Stimulated activated CD4-positive, alpha-beta T cell treated with anti-CD3 and anti-CD28 coated beads, Interleukin-12 subunit alpha, Interleukin-12 subunit beta, amount 100 ng/mL, for 24 hours (primary cell): ENCODE measurements around the gene ZNF804B.

Experiments
- DNase-seq, 2 experiments: peaks; one replicate each; pipeline ENCODE4 v3.0.0-alpha.2; 2020; ENCODE audit warnings: low read depth in 2 of 2

ZNF804B gene

DNA sequence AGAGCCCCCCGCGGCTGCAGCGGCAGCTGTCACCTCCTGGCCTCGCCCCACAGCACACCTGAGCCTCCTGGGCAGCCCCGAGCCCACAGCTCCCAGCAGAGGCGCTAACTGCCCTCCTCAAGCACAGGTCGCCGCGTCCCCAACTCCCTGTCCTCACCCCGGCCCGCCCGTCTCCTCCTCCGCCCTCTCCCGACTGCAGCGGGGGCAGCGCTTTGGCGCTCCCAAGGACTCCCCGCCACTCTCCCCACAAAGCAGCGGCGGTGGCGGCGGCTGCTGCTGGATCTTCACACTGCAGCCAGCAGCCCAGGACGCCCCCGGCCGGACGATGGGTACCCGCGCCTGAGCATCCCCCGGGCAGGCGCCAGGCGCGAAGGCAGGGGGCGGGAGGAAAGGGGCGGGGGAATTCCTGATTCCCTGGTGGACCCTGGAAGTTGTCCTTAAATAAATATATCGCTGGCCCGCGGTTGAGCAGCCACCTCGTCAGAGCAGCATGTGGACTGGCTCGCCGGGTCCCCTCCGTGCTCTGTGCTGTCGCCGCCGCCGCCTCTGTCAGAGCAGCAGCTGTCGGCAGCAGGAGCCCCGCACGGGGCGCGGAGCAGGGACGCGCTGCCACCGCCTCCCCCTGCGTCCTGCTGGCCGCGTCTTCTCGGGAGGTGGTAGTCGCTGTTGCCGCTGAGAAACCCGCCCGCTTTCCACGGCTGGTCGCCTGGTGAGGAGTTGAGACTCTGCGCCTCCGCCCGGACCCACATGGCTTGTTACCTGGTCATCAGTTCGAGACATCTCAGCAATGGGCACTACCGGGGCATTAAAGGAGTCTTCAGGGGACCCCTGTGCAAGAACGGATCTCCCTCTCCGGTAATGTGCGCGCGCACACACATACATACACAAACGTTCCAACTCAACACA is at the start of gene ZNF804B:
TSS of gene ZNF804B (plus strand) at position 471 of the 906 bp plus-strand sequence. CDS start at position 748, 277 bp downstream.
- no peak for DNase-seq

DNA sequence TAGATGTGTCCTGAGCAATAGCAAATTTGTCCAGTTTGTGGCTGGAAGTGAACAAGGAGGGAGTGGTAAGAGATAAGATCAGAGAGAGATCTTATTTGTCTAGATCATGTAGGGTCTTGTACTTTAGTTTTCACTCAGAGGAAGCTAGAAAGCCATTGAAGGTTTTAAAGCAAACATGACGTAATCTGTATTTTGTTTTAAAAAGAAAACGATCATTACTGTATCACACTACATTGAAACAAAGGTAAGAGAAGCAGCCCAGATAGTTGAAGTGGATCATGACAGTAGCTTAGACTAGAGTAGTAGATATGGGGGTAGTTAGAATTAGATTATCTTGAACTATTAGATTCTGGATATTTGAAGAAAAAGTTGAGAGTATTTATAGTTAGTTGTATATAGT is 23.6 kb upstream of the ZNF804B start:
- DNase-seq: no peak

DNA sequence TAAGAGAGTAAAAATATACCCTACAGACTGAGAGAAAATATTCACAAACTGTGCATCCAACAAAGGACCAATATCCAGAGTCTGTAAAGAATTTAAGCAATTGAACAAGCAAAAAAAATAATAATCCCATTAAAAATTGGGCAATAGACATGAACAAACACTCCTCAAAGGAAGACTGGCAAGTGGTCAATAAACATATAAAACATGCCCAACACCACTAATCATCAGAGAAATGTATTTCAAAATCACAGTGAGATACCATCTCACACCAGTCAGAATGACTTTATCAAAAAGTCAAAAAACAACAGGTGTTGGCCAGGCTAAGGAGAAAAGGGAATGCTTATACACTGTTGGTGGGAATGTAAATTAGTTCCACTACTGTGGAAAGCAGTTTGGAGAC is 21.9 kb upstream of the ZNF804B start:
- DNase-seq: no peak

DNA sequence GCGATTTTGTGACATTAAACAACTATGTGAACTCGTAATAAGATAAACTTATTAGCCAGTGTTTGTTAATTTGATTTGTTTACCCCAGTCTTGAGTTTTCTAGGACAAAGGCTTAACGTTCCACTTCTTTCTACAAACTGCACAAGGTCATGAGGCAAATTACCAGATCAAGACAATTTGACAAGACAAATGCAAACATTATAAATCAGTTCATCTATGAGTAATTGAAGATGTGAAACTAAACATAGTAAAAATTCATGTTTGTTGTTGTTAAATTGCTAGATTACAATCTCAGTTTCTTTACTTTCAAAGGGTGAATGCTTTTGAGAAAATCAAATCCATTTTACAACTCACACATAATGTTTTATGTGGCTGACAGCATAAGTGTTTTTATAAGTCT is 13.4 kb upstream of the ZNF804B start:
- no peak for DNase-seq

DNA sequence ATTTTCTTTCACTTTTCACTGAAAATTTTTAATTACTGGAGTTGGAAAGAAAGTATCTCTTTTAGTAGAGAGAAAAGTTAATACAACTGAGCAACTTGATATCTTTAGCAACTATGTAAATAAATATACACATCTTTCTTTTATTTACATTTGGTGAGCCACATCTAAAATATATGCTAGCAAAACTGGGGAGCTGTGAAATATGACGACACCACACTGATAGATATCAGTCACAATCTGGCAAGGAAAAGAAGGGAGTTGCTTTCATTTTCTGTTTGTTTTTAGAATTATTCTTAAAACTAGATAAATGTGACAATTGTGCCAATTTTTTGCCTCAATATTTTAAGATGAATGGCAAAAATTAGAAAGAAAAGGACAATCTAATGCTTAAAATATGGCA is 2.7 kb upstream of the ZNF804B start:
- DNase-seq: no peak

DNA sequence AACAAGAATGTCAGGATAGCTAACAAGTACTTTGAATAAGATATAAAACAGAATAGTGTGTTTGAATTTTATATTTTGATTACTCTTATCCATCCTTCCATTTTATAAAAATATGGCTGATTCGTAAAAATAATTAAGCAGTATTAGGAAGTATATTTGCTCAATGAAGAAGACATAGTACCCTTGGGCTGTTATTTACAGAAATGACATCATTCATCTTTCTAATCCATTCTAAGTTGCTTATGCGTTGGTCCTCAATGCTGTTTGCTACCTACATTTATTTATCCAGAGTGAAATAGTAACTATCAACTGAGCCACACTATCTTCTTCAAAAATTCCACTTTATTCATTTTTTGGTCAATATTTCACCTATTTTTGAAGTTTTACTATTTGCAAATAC is 2.1 kb upstream of the ZNF804B start:
- DNase-seq: no peak

DNA sequence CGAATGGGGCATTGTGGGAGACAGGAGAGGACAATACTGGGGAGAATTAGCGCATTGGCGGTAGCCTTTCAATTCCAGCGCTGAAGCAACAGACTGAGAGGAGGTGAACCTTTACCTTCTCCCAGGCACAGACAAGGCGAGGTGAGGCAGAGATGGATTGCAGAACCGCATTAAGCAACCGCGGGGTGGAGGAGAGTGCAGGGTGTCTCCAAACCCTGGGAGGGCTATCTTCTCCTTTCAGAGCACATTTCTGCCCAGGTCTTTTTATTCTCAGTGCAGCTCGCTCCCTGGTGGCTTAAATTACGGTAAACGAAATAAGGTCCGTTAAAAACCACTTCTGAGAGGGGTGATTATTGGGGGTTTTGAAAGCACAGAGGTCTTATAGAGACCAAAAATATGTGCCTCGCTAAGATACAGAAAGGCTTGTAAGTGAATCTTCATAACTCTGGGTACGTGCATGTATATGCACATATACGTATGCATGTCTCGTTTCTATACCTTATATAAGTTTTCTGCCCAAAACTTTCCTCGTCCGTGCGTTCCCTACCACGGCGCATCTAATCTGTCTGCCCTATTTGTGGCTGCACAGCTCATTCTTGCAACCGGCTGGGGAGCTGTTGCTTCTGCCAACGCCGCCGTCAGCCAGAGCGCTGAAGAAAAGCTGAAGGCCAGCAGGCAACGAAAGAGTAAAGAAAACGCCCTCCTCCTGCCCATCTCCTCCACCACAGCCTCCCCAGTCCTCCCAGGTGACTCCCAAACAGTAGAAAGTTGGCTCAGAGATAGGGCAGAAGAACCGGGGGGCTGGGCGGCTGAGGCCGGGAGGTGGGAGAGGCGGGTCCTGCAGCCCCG is 895 bp upstream of the ZNF804B start:
- no peak for DNase-seq

DNA sequence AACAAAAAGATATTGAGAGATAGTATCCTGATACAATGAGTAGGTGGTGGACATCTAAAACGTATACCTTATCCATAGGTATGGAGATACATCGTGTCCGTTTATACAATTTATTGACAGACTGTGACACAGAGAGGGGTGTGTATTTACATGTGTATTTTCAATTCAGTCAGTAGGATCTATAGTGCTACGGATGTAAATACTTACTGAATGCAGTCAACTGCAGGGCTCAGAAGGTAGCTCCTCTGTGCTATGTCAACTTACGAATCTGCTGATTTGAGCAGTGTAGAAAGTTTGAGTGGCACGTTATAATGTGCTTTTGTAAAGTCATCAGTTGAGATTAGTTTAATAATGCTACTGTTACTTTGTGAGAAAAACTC is 626 bp downstream of the ZNF804B start:
- no peak for DNase-seq

DNA sequence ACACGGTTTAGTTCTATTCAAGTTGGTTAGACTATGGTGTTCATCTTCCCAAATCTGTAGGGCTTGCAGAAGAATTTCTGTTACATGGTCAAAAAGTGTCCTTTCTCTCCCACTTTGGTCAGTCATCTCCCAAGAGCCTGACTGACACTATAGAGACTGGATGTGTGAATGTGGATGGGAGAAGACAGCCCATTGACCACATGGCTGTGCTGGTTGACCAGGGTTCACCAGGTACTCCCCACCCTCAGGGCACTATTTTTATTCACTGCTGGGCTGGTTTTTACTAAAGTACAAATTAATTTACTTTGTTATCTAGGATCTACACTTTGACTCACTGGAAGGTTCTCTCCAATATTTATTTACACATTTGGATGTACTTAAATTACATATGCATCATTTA is 2.3 kb downstream of the ZNF804B start:
- DNase-seq: no peak

DNA sequence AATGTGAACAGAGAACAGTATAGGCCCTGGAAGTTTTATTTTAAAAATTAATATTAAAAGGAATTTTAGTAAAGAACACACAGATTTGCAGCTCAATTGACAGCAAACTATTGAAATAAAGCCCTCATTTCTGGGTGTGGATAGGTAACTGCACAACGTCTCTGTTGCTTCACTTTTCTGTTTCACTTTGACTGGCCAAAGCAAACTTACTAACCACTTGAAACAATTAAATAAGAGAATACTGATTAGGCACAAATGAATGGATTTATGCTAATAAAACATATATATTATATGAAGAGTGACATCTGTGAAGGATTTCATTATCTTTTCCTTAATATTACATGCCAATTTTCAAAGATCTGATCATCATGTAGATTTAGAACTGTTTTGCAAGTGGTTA is 11.9 kb downstream of the ZNF804B start:
- DNase-seq: no peak

DNA sequence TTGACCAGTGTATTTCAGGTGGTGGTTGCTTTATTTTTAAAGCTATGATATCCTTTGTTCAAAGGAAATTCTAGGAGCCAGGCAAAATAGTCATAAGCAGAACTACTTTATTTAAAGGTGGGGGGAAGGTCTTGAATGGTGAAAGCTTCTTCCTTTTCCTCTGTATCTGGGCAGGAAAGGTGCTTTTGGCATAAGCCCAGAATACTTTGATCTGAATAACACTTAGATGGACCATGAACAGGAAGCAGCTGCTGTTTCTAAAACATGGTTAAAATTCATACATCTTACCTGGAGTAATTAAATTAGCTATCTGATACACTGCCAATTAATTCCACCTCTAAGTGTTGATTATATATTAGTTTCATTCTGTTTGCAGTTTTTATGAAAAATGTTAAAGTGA is 13.3 kb downstream of the ZNF804B start:
- DNase-seq: no peak

DNA sequence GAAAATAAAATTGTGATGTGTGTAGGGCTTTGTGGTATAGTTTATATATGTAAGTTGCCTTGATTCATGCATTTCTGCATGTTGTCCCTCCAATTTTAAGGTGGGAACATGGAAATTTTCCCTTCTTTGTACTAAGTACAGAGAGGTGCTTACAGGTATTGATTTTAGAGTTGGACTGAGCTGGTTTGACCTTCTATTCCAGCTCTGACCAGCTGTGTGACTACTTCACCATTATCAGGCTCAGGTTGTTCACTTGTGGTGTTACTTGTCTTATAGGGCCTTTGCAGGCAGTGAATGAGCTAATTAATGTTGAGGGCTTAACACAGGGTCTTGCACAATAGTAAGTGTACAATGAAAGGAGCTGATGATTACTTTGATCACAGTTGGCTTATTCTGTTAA is 16.3 kb downstream of the ZNF804B start:
- DNase-seq: no peak

DNA sequence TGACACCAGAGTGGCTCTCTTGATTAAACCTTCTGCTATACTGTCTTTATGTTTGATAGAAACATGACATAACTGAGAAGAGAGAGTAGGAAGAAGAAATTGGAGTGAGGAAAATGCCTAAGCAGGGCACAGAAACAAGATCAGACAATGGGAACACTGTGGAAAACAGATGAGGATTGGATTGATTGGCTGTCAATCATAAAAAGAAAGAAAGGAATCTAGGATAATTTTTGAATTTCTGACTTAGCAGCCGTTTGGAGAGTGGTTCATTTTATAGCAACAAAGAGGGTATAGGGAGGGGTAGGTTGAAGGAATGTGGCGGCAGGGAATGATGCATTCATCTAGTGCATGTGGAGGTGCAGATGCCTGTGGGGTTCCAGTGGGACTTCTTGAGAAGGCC is 28.3 kb downstream of the ZNF804B start:
- no peak for DNase-seq

DNA sequence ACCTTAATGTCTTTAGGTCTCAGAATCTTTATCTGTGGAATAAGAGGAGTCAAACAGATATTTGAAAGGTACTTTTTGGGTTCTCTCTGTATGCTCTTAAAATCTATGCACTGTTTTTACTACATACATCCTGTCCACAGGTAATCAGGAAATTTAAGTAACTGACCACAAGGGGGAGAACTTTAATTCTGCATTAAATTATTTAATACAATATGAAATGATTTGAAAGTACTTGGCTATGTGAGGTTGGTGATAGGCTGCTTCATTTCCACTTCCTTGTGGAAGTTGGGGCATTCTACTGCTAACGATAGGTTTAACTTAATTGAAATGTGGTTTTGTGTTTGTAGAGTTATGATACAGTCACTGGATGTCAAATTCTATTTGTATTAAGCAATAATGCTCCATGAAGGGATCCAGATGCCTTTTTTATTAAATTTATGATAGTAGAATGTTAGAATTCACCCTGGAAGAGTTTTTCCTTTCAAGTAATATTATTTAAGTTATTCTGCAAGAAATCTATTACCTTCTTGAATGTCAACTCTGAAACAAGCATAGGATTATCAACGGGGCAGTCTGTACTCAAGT is 30.1 kb downstream of the ZNF804B start:
- no peak for DNase-seq

DNA sequence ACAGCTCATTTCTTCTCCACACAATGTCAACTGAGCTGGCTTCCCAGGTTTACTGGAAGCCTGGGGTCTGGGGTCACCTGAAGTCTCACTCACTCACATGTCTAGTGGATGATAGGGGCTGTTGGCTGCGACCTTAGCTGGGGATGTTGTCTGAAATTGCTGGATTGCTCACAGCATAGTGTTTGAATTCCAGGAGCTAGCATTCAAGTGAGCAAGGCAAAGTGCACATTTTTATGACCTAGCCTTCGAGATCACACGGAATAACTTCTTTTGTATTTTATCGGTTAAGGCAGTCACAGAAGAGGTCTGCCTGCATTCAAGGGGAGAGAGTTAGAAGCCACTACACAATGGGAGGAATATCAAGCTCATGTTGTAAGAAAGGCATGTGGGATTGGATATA is 32.4 kb downstream of the ZNF804B start:
- DNase-seq: no peak

DNA sequence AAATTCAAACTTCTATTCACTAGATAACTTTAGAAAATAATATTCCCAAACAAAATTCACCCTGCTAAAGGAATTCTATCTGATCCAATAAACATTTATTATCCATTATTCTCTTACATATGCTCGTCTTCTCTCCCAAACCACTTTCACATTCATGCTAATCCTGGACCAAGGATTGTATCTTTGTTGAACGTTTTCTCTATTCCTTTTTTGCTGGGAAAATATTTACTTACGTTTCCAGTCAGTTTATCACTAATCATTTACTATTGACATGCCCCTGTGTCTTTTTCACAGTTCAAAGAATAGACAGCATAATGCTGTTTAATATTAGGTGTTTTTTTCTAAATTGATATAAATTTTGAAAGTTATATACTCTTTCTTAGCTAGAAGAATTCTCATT is 32.9 kb downstream of the ZNF804B start:
- DNase-seq: no peak

DNA sequence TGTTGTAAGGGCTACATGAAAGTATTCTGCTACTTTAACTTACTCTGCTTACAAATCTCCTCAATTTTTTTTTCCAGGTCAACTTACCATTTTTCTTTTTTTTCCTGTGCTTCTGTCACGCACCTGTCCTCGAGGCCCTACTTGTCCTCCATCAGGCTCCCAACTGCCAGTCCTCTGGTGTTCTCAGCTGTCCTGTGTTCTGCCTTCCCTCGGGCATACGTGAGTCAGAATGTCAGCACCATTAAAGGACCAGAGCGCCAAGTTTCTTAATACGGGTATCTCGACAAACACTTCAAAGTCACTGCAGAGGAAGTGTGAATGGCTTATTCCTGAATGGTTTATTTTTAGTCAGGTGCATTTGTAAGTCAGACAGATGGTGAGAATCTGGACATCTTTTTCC is 36.1 kb downstream of the ZNF804B start, which contains the start of gene TEX47:
TSS of gene TEX47 (minus strand) at position 185 of the 400 bp plus-strand sequence. CDS start 795 bp downstream, outside the sequence.
- DNase-seq: no peak

DNA sequence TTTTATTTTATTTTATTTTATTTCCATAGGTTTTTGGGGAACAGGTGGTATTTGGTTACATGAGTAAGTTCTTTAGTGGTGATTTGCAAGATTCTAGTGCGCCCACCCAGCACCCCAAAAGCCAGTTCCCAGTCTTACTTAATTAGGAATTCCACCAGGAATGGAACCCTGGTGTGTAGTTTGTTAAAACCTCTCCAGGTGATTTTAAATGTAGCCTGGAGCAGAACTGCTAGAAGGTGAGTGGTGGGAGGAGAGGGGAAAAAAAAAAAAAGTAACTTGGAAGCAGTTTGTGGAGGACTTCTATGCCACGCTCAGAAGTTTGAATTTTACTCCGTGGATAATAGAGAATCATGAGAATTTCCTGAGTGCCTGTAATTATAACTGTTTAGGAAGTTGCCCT is 41.5 kb downstream of the ZNF804B start:
- no peak for DNase-seq

DNA sequence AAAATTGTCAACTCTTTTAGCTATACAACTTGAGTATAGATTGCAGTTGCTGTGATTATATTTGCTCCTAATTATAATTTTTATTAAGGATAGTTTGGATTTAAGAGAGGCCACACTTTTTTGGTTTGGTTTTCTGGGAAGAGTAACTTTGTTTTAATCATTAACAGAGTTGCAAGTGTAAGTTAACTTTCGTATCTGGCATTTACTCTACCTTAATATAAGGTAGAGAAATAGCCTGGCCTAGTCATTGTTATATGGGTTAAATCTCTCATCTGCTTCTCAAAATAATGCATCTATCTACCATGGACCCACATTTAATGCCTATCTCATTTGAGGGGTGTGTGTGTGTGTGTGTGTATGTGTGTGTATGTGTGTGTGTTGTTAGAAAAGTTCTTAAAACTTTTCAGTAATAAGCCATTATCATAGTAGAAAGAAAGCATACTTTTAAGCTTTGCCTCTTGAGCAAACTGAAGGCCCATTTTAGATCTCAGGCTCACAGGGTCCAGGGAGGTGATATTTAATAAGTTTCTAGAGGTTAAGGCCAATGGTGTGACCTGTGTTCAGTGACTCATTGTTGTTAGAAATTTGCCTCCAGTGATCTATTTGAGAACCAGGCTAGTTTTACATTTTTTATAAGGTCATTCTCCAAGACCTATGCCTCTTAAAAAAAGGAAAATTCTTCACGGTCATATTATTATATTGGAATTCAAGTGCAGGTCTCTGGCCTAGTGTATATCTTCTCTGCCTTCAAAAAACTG is 47.0 kb downstream of the ZNF804B start:
- DNase-seq: no peak

DNA sequence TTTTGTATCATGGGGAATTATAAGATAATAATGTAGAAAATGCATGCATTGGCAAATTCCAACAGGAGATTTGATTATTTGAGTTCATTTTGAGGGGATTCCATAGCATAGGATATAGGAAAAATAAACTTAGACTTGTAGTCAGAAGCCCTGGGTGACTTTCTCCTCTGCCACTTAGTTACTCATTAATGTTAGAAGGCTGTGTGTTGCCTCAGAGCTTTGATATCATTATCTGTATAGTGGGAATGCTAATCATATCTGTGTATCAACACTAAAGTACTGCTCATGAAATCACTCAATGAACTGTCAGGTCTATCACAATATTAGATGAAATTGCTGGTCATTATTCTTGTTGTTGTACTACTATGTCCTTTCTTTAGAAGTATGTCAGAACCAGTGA is 59.1 kb downstream of the ZNF804B start:
- no peak for DNase-seq

DNA sequence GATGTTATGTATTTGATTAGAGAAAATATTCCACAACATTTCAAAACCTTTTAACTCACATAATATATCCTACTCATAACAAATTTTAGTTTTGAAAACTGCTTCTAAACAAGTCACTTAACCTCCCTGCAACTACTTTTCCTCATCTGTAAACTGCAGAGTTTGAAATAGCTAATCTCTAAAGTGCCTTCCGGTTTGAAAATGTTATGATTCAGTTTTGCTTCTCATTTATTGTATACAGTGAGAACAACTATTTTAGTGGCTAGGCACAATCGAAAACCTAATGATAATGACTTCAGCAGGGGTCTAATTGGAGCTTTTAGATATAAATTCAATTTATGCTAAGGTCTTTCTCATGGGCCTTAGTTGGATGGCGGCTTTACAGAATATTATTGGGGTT is 66.7 kb downstream of the ZNF804B start:
- no peak for DNase-seq
